Suprapubic skin (tissue), 4 donors: ENCODE measurements around the gene GALNT15. TPM values are rescaled to one million over a fixed set of nuclear protein-coding genes. Genes with fewer than 3 reads are reported as not detected.

ENCODE experiments used
- DNase-seq, 2 donors: peaks; one replicate each; pipeline ENCODE4 v3.0.0-alpha.2; 2019; ENCODE audit warnings: low spot score in 2 of 2
- H3K27ac ChIP-seq: fragments of 200-600 bp; sonication (generic); one replicate; pipeline ENCODE4 v1.5.1; 2019
- H3K27me3 ChIP-seq: fragments of 200-600 bp; sonication (generic); one replicate; pipeline ENCODE4 v1.5.1; 2019
- H3K36me3 ChIP-seq: fragments of 200-600 bp; sonication (generic); one replicate; pipeline ENCODE4 v1.5.1; 2019
- H3K4me1 ChIP-seq: fragments of 200-600 bp; sonication (generic); one replicate; pipeline ENCODE4 v1.5.1; 2019
- H3K4me3 ChIP-seq: fragments of 200-600 bp; sonication (generic); one replicate; pipeline ENCODE4 v1.5.1; 2019; ENCODE audit warnings: mild to moderate bottlenecking
- H3K9me3 ChIP-seq: fragments of 200-600 bp; sonication (generic); one replicate; pipeline ENCODE4 v1.5.1; 2019
- EP300 ChIP-seq: sonication (generic); formaldehyde crosslinking; IDR thresholded peaks from one replicate; pipeline ENCODE4 v1.6.1; 2017; ENCODE audit warnings: antibody characterized with exemption
- POLR2A ChIP-seq, 2 donors: fragments of 450-650 bp; IDR thresholded peaks; one replicate each; pipeline ENCODE4 v1.6.1; 2017; ENCODE audit warnings: antibody characterized with exemption in 2 of 2, mild to moderate bottlenecking in 2 of 2, moderate library complexity in 2 of 2
- POLR2AphosphoS5 ChIP-seq, 3 donors: sonication (generic); formaldehyde crosslinking; IDR thresholded peaks; one replicate each; pipeline ENCODE4 v1.6.1; 2017; ENCODE audit warnings: antibody characterized with exemption in 3 of 3
- WGBS: methylation state at CpG from one replicate; pipeline ENCODE4 v1.1.5; 2018; 5-methylcytosine and 5-hydroxymethylcytosine counted together
- total RNA-seq, 4 donors: library from RNA; depleted of rRNA; stranded (reverse); fragments of >200 nt; gene quantifications; one replicate each; pipeline ENCODE4 v1.1.0, GENCODE V29; 2016
- TF ChIP-seq, protein P1 (sequence below), 2 donors: fragments of 200-600 bp in 1 of 2; fragments of 450-650 bp in 1 of 2; sonication (generic) in 1 of 2; IDR thresholded peaks; one replicate each; pipeline ENCODE4 v1.5.1; 2016 to 2019; ENCODE audit warnings: antibody characterized with exemption in 2 of 2, mild to moderate bottlenecking in 1 of 2, moderate library complexity in 1 of 2

GALNT15 gene
- total RNA-seq, 4 donors from 2014 or later: 15.5 to 113 (median 49.1) TPM

DNA sequence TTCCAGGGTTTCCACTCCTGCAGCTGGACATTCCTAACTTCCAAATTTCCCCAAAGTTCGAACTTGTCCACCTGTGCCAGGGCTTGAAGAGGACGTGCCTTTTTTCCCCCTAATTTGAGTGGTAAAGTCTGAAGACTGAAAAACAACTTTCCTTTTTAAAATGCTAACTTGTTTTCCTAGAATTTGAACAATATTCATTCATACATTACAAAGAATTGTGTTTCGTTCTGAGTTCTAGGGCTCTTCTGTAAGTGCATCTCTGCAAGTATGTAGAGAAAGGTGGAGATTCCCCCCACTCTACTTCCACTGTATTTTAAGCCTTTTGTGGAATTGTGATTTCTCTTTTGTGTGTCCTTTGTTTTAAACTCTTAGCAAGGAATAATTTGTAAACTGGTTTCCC is 80.8 kb downstream of the GALNT15 start:
- H3K27ac ChIP-seq: no peak overlapping the region
- WGBS: 77% methylated on average over 3 of the region's 3 CpGs
- DNase-seq: no peak
- H3K4me1 ChIP-seq: peaks cover 12% of the 10 kb centered on the region
- TF ChIP-seq, protein P1, sequence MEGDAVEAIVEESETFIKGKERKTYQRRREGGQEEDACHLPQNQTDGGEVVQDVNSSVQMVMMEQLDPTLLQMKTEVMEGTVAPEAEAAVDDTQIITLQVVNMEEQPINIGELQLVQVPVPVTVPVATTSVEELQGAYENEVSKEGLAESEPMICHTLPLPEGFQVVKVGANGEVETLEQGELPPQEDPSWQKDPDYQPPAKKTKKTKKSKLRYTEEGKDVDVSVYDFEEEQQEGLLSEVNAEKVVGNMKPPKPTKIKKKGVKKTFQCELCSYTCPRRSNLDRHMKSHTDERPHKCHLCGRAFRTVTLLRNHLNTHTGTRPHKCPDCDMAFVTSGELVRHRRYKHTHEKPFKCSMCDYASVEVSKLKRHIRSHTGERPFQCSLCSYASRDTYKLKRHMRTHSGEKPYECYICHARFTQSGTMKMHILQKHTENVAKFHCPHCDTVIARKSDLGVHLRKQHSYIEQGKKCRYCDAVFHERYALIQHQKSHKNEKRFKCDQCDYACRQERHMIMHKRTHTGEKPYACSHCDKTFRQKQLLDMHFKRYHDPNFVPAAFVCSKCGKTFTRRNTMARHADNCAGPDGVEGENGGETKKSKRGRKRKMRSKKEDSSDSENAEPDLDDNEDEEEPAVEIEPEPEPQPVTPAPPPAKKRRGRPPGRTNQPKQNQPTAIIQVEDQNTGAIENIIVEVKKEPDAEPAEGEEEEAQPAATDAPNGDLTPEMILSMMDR (IDR thresholded peaks at IDR 0.05): no peak
- TF ChIP-seq POLR2A (IDR thresholded peaks at IDR 0.05) (no peak), POLR2AphosphoS5 (IDR thresholded peaks at IDR 0.05) (no peak), EP300 (no peak)
- peaks cover 16% of the 10 kb centered on the region for H3K36me3 ChIP-seq
- H3K9me3 ChIP-seq: no peaks in the 10 kb centered on the region
- no peaks in the 10 kb centered on the region for H3K27me3 ChIP-seq
- no peak overlapping the region for H3K4me3 ChIP-seq

DNA sequence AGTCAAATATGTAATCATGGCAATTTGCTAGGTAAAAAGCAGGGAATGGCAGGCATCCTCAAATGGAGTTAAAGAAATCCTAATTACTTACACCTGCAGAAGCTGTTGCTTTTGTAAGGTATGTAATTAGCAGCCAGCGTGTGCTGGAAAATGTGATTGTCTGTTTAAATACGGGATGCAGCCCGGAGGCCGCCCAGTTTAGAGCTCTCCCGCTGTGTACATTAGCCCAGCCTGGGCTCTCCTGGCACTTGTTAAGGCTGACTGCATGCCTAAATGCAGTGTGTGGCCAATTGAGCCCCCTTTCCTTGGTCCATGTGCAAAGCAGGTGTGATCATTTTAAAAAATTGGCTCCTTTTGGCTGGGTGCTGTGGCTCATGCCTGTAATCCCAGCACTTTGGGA is 81.2 kb downstream of the GALNT15 start:
- Histone ChIP-seq H3K36me3 (peaks cover 20% of the 10 kb centered on the region), H3K27ac (no peak overlapping the region), H3K4me1 (peaks cover 12% of the 10 kb centered on the region), H3K4me3 (no peak overlapping the region), H3K27me3 (no peaks in the 10 kb centered on the region), H3K9me3 (no peaks in the 10 kb centered on the region)
- TF ChIP-seq EP300 (no peak), POLR2A (IDR thresholded peaks at IDR 0.05) (no peak), POLR2AphosphoS5 (IDR thresholded peaks at IDR 0.05) (no peak)
- TF ChIP-seq, protein P1 (IDR thresholded peaks at IDR 0.05): no peak
- no peak for DNase-seq
- WGBS: 90% methylated on average over 5 of the region's 5 CpGs

DNA sequence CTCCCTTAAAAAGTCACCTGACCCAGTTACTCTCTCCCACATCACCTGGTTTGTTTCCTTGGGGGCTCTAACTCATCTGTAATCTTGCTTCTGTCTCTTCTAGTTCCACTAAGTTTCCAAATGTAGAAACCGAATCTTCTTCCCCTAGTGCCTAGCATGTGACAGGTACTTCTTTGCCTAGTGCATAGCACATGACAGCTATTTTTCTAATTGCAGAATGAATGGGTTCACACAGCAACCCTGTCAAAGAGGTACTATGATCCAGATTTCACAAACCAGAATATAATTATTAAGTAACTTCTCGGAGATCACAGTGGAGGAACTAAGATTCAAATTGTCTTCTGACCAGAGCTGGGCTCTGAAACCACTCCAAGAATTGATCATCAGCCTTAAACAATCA is 82.8 kb downstream of the GALNT15 start:
- 92% methylated on average over 2 of the region's 2 CpGs for WGBS
- no peaks in the 10 kb centered on the region for H3K27me3 ChIP-seq
- no peak for DNase-seq
- peaks cover 12% of the 10 kb centered on the region for H3K4me1 ChIP-seq
- no peak overlapping the region for H3K27ac ChIP-seq
- H3K9me3 ChIP-seq: no peaks in the 10 kb centered on the region
- H3K36me3 ChIP-seq: peaks cover 23% of the 10 kb centered on the region
- no peak overlapping the region for H3K4me3 ChIP-seq
- TF ChIP-seq, protein P1 (IDR thresholded peaks at IDR 0.05): no peak
- TF ChIP-seq POLR2AphosphoS5 (IDR thresholded peaks at IDR 0.05) (no peak), EP300 (no peak), POLR2A (IDR thresholded peaks at IDR 0.05) (no peak)

DNA sequence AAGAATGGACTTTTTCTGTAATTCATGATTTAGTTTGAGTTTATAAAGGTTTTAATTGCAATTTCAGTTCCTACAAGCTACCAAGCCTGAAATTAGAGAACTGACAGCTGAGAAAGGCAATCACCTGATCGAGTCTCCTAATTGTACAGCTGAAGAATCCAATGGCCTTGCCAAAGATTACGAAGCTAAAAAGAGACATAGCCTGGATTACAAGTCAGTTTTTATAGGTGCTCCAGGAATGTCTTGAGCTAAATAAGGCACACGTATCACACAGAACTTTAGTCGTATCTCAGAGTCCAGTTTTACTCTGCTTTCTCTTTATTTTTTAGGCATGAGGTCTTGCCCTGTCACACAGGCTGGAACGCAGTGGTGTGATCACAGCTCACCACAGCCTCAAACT is 83.7 kb downstream of the GALNT15 start:
- TF ChIP-seq, protein P1 (IDR thresholded peaks at IDR 0.05): no peak
- no peak for TF ChIP-seq POLR2A (IDR thresholded peaks at IDR 0.05)
- TF ChIP-seq EP300: no peak
- TF ChIP-seq POLR2AphosphoS5 (IDR thresholded peaks at IDR 0.05): no peak
- Histone ChIP-seq H3K9me3 (no peaks in the 10 kb centered on the region), H3K36me3 (peaks cover 23% of the 10 kb centered on the region), H3K27me3 (no peaks in the 10 kb centered on the region), H3K4me3 (no peak overlapping the region), H3K27ac (no peak overlapping the region), H3K4me1 (peaks cover 16% of the 10 kb centered on the region)
- no peak for DNase-seq
- 76% methylated on average over 5 of the region's 5 CpGs for WGBS

DNA sequence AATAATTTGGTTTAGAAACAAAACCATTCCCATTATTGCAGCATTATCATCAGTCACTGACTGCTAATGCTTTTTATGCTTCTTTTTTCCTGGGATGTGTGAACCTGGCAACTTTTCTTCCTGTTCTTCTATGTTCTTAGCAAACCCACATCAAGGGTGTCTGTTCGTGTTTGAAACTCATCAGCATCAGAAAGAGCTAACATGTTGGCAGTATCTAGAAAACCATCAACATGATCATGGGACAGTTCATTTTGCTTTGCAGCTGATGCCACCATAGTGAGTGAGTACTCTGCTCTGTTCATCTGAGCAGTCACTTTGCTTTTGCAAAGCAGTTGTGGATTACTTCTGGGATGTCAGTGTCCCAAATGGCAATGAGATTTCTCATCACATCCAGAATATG is 84.4 kb downstream of the GALNT15 start:
- peaks cover 23% of the 10 kb centered on the region for H3K36me3 ChIP-seq
- TF ChIP-seq, protein P1 (IDR thresholded peaks at IDR 0.05): no peak
- TF ChIP-seq POLR2AphosphoS5 (IDR thresholded peaks at IDR 0.05): no peak
- no peak for TF ChIP-seq POLR2A (IDR thresholded peaks at IDR 0.05)
- TF ChIP-seq EP300: no peak
- H3K4me3 ChIP-seq: no peak overlapping the region
- H3K9me3 ChIP-seq: no peaks in the 10 kb centered on the region
- H3K27ac ChIP-seq: no peak overlapping the region
- DNase-seq: no peak
- no peaks in the 10 kb centered on the region for H3K27me3 ChIP-seq
- peaks cover 16% of the 10 kb centered on the region for H3K4me1 ChIP-seq
- 70% methylated on average over 1 of the region's 1 CpG for WGBS
